Inflammatory macrophage treated with lipopolysaccharide for 1 hour (primary cell): ENCODE results near the gene CYP1B1.
A peak's percentile ranks its signal among the peaks of the same experiment; 100 is the strongest.
"Not testable (repeated sequence)": the region's sequence is repeated elsewhere in the genome, so short reads cannot be mapped to it uniquely, and the experiment has no call there.

Source experiments
- DNase-seq, 2 donors: peaks; one replicate each; pipeline ENCODE4 v3.0.0-alpha.2; 2020 to 2022

The CYP1B1 gene

DNA sequence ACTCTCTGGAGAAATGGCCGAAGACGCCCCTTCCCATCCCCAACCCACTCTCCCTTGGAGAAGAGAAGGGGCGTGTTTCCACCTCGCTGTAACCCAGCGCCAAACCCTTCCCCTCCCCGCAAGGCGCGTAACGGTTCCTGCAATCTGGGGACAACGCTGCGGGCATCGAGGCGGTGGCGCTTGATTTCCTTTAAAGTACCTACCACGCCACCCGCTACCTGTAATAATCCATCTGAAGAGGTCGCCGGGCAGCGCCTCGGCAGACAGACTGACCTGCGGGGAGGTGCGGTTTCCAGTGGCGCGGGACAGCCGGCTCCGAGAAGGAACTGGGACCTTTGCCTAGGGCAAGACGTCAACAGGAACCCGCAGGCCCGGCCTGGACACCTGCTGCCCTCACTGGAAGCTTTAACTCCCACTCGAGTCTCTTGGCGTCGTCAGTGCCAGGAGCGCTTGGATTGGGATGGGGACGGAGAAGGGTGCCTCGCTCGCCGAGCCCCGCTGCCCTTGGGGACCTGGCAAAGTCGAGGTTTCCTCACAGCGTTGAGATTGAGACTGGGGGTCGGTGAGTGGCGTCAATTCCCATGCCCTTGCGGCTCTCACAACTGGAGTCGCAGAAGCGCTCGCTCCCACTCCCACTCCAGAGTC, at the start of gene CYP1B1:
Gene CYP1B1, minus strand, starts transcription at position 645 of the 645 bp plus-strand sequence. CDS start 763 bp downstream, outside the sequence.
- DNase-seq: no peak

DNA sequence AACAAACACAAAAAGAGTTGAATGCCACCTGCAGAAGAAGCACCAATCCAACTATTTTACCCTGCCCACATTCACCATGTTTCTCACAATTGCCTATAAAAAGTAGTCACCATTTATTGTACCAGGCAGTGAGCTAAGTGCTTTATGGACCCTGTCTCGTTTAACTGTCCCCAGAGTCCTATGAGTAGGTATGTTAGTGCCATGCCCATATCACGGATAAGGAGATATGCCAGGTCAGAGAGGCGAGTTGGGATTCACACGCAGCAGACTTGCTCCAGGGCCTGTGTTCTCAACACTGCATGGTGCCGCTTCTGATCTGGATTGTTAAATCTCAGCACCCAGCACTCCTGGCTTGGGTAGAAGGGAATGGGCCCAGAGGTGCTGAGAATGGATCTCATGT, 49.1 kb upstream of the CYP1B1 start:
- DNase-seq: no peak

DNA sequence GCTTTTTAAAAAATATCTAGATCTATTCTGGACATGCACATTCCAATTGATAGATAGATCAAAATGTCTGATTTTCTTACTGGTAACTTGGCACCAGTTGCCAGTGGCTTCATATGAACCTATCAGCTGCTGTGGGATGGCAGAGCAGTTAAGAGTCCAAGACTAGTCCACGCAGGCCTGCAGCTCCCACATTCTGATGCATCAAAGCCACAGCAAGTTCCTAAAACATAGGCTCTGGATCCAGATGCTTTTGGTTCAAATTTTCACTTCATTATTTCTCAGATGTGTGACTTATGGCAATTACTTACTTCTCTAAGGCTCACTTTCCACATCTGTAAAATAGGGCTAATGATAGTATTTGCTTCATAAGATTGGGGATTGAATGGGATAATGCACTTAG, 48.0 kb upstream of the CYP1B1 start:
- peak in 1 of 2 donors; percentile 31 for DNase-seq

DNA sequence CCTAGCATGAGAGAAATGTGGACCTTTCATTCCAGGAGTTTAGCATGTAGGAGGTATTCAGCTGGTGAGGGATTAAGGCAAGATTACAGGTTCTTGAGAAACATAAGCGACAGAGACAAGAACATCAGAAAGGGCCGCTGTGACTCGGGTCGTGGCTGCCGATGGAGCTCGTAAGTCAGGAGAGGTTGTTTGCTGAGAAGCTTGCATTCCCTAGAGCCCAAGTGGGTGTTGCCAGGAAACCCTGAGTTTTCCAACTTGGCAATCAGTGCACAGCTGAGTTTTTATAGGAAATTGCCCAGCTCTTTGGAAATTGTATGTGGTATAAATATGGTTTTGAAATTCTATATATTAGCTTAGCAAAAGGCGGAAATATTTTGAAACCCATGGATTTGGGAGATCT, 46.4 kb upstream of the CYP1B1 start:
- DNase-seq: no peak

DNA sequence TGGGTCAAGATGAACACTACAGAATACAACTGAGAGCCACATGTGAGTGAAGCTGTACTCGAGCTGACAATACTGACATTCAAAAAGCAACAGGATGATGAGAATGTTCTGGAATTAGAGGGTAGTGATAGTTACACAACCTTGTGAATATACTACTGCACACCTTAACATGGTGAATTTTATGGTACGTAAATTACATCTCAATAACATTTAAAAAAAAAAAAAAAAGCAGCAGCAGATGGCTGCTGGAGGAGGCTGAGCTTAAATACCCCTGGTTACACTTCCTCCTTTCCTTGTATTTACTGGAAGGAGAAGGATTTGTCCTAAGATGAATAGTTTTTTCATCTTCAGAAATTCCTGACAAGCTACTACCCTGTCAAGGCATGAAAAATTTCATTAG, 45.5 kb upstream of the CYP1B1 start:
- DNase-seq: no peak

- DNase-seq: no peak
Observed at GRCh38 chr2:38120829-38121228, 44.9 kb upstream of the CYP1B1 start.

DNA sequence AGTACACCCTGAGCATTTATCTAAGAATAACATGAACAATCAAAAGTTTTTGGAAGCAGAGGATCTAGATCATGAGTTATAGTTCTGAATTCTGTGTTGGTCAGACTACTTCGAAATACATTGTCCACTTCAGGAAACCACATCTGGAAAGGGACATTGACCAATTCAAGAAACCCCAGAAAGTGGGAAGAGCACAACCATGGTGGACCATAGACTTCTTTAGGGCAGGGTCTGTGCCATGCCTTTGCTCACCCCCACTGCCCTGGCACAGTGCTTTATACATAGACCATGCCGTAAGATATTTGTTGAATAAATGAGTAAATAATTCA, 44.3 kb upstream of the CYP1B1 start:
- peak; percentile 50 to 58 for DNase-seq

GRCh38 chr2:38116762-38117161, 40.8 kb upstream of the CYP1B1 start:
- no peak for DNase-seq

- DNase-seq: peak; percentile 78 to 97
Observed at GRCh38 chr2:38115216-38116032, 39.5 kb upstream of the CYP1B1 start.

GRCh38 chr2:38113981-38114708, 38.2 kb upstream of the CYP1B1 start:
- peak; percentile 69 to 92 for DNase-seq

DNA sequence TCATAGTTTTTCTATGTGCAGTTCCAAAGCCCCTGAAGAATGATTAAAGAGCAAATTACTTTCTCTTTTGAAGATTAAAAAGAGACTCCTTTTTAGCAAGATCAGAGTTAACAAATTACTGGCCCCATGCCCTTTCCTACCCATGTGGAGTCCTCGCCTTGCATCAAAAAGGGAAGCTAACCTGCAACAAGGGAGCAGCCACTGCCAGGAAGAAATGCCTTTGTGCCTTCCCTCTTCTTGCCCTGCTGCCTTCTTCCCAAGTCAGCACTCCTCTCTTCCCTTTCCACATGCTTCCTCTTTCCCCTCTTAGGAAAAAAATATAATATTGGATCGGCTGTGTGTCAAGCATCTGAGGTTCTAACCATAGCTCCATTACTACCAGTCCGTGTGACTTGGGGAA, 37.1 kb upstream of the CYP1B1 start:
- peak; percentile 56 to 78 for DNase-seq

DNA sequence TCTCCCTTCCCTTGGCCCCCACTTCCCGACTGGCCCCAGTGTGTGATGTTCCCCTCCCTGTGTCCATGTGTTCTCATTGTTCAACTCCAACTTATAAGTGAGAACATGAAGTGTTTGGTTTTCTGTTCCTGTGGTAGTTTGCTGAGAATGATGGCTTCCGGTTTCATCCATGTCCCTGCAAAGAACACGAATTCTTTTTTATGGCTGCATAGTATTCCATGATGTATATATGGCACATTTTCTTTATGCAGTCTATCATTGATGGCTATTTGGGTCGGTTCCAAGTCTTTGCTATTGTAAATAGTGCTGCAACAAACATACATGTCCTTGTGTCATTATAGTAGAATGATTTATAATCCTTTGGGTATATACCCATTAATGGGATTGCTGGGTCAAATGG, 35.4 kb upstream of the CYP1B1 start:
- DNase-seq: not testable (repeated sequence)

DNA sequence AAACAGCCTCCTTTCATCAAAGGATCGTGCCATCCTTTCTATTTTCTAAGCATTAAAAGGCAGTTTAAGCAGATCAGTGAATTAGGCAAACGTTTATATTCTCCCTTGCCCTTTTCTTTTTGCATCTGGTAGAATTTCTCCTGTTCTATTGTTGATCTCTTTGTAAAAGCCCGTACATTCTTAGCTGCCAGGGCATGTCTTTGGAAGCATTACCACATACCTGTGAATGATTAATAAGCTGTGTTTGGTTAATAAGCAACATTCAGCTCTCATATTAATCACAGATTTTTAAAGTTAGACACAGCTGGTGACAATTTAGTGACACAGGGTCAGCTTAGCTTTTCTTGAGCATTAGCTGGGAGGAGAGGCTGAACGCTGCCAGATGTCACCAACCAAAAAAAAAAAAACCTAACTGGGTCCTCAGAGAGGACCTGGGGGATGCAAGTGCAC, 33.8 kb upstream of the CYP1B1 start:
- no peak for DNase-seq

DNA sequence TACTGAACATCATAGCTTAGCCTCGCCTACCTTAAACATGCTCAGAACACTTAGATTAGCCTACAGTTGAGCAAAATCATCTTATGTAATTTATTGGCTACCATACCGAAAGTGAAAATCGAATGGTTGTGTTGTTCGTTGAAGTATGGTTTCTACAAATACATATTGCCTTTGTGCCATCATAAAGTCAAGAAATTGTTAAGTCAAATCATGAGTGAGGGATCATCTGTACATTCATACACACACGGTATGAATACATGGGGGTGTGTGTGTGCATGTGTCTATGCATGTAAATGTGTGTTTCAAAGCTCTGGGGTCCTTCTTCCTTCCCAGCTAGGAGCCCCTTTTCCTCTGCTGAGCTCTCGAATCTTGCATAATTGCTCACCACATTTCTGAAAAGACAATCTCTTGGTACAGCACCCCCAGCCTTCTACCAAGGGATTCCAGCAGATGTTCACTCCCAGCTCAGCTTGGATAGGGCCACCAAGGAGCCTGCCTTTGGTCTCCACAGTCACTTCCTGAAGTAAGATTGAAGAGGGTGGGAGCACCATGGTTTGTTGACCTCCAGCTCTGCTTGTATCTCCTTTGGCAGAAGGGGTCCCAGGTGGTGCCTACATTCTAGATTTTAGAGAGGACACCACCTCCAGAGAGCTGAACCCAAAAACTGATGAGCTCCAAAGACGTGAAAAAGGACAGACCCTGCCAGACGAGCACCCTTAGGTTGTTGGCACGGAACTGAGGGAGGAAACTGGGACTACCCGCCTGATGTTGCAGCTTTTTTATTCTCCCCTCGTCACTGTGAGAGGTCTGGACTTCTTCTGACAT, 33.2 kb upstream of the CYP1B1 start:
- no peak for DNase-seq

DNA sequence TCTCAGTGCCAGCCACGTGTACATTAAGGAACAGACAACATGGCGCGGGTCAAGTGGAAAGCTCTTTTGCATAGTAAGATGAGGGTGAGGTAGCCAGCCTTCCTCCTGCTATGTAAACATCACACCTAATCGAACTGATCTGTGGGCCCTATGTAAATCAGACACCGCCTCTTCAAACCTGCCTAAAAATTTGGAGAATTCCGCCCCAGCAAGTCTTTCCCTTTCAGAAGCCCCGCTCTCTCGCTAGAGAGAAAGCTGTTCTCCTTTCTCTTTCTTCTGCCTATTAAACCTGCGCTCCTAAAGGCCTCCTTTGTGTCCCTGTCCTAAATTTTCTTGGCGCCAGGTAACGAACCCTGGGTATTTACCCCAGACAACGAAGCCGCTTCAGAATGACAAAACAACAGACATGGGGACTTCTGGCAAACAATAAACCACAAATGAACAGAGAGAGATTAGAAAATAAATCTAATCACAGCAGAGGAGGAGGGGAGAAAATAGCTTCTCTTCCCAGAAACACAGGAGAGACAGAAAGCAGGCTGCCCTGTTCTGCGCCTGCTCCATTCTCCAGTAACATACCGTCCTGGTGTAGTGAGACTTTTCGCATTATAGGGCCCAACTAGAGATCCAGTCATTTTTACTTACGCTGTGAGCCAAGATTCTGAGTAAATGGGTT, 31.9 kb upstream of the CYP1B1 start:
- no peak for DNase-seq

GRCh38 chr2:38106405-38107094, 30.6 kb upstream of the CYP1B1 start:
- DNase-seq: peak; percentile 42 to 51

GRCh38 chr2:38105922-38106321, 30.0 kb upstream of the CYP1B1 start:
- no peak for DNase-seq

DNA sequence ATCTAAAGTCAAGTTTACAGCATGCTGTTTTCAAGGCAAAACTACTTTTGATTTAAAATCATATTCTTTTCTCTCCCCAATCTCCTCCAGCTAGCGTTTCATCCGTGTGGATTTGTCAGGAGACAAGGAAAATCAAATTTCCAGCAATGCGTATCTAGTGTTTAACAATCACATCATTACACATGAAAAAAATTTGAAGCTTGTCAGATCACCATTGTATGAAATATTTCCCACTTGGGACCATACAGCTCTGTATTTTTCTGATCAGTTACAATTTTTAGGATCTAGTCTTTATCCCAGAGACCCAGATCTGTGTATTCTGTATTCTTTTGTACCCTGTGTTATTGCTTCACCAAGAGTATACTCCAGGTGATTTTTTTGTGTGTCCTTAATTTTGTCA, 28.6 kb upstream of the CYP1B1 start:
- no peak for DNase-seq

DNA sequence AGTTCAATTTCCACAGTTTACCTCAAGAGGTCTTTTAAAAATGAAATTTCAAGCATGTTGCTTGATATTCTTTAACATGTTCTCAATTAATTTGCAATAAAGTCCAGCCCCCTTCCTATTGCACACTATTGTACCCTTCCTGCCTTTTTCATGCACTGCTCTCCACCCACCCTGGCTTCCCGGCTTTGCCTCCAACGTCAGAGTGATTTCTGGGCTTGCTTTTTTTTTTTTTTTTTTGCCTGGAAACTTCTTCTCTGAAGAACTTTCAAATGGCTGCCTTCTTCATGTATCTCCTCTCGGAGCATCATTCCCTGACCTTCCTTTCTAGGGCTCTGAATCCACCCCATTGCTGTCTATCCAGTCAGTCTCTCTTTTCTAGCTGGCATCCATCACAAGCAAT, 24.4 kb upstream of the CYP1B1 start:
- DNase-seq: no peak

DNA sequence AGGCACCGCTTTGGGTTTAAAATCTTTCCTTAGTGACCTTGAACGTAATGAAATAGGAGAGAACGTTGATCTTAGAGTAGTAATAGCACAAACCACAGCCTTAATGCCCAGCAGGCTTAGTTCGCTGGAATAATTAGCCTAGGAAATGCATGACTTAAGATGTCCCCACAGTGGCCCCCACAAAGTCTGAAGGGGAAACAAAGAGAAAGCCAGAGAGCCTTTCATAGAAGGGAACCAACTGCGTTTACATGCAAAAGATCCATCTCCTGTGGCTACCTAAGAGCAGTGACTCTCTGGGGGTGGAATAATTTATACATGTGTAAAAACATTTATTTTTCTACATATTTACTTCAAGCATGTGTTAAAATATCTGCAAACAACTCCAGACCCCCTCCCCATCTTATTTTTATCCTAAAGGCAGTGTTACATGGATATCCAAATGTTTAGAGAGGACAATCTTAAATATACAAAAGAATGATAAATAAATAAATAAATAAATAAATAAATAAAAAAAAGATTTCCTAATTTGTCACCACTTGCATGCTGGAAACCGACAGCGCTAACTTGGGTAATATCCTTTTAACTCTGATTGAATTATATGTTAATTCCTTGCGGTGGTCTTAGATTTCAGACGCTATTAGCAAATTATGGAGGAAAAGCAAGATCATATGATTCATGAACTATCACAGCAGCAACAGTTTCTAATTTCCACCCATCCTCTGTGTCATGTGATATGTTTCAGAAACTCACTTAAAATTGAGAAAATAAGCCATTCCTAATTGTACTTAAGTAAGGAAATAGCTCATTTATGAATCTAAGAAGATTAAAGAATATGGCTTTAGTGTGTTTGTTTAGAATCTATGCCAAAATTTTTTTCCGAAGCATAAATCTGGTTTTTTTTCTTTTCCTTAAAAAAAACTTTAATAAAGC, 23.4 kb upstream of the CYP1B1 start:
- no peak for DNase-seq
